Vagina (tissue), 2 donors: ENCODE measurements around the gene DENND4A.

Source experiments
- CTCF ChIP-seq, 3 experiments: fragments of 450-650 bp in 2 of 3; fragments of 200-600 bp in 1 of 3; sonication (generic) in 1 of 3; IDR thresholded peaks; one replicate each; pipeline ENCODE4 v1.5.1; 2017 to 2019; ENCODE audit warnings: antibody characterized with exemption in 3 of 3, mild to moderate bottlenecking in 2 of 3, moderate library complexity in 2 of 3
- POLR2A ChIP-seq, 2 donors: fragments of 450-650 bp; IDR thresholded peaks; one replicate each; pipeline ENCODE4 v1.6.1; 2017; ENCODE audit warnings: antibody characterized with exemption in 2 of 2, mild to moderate bottlenecking in 2 of 2, moderate library complexity in 2 of 2
- POLR2AphosphoS5 ChIP-seq, 2 donors: sonication (generic); formaldehyde crosslinking; IDR thresholded peaks; one replicate each; pipeline ENCODE4 v1.9.0; 2017; ENCODE audit warnings: antibody characterized with exemption in 2 of 2, mild to moderate bottlenecking in 2 of 2, low read depth in 1 of 2; ENCODE audit not compliant: insufficient read depth in 1 of 2

GRCh38 chr15:65804252-65804931 lies 12.3 kb upstream of the DENND4A start:
- no peak for TF ChIP-seq CTCF (IDR thresholded peaks at IDR 0.05)
- no peak for TF ChIP-seq POLR2A (IDR thresholded peaks at IDR 0.05)
- TF ChIP-seq POLR2AphosphoS5 (IDR thresholded peaks at IDR 0.05; ENCODE audit: insufficient read depth in 1 of 2, low read depth in 1 of 2) = no peak
